OCI-LY1 (cell line): Measurements from ENCODE around the gene SENP2.

Experiments
- EZH2 ChIP-seq: fragments of 200-600 bp; sonication (generic), shearing (Covaris generic); IDR thresholded peaks from 2 replicates; pipeline ENCODE4 v1.8.0; 2017; ENCODE audit warnings: borderline replicate concordance, mixed run types, mild to moderate bottlenecking, antibody characterized with exemption, low read length, moderate library complexity, mixed read lengths
- TF ChIP-seq, protein P1 (sequence below): fragments of 200-600 bp; sonication (generic), shearing (Covaris generic); IDR thresholded peaks from 2 replicates; pipeline ENCODE4 v1.5.1; 2017; ENCODE audit warnings: mild to moderate bottlenecking, antibody characterized with exemption, low read length, moderate library complexity, mixed read lengths

DNA sequence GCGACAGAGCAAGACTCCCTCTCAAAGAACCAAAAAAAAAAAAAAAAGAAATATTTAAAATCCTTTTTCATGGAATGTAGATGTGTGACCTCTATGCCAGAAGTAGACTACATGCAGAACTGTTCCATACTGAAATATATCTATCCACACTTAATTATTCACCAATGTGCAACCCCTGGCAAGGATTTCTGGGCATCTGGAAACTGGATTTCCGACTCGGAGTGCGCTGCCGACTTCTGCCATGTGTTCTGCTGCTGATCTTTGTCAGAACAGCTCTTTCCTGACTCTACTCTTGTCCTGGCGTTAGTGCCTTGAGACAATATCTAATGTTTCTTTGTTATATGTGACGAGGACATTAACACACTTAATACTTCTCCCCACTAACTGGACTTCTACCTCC, 45.4 kb upstream of the SENP2 start:
- TF ChIP-seq EZH2 = no peak
- TF ChIP-seq, protein P1, sequence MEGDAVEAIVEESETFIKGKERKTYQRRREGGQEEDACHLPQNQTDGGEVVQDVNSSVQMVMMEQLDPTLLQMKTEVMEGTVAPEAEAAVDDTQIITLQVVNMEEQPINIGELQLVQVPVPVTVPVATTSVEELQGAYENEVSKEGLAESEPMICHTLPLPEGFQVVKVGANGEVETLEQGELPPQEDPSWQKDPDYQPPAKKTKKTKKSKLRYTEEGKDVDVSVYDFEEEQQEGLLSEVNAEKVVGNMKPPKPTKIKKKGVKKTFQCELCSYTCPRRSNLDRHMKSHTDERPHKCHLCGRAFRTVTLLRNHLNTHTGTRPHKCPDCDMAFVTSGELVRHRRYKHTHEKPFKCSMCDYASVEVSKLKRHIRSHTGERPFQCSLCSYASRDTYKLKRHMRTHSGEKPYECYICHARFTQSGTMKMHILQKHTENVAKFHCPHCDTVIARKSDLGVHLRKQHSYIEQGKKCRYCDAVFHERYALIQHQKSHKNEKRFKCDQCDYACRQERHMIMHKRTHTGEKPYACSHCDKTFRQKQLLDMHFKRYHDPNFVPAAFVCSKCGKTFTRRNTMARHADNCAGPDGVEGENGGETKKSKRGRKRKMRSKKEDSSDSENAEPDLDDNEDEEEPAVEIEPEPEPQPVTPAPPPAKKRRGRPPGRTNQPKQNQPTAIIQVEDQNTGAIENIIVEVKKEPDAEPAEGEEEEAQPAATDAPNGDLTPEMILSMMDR = no peak
